ENCODE measurements around the gene SLC15A1. TPM values are rescaled to one million over a fixed set of nuclear protein-coding genes. Genes with fewer than 3 reads are reported as not detected.

SLC15A1 gene
- total RNA-seq, 6 experiments from 2014 or later = not detected

DNA sequence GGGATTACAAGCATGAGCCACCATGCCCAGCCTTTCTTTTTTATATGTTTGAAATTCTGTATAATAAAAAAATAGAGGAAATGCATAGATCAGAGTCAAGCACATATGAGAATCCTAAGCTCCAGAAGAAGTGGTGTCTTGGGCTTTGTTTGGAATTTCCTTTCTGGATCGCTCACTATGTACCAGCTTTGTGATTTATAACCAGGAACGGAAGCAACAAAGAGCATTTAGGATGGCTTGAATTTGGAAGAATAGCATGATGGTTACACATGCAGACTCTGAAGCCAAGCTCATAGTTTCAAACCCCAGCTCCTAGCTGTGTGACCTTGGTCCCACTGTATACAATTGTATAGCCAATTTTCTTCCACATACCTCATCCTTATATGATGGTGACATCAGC is 28.0 kb upstream of the SLC15A1 start:
- H3K4me3 Mint-ChIP-seq = no peak overlapping the region
- no peaks in the 10 kb centered on the region for H3K36me3 Mint-ChIP-seq (ENCODE audit: low read depth)
- no peaks in the 10 kb centered on the region for H3K9me3 Mint-ChIP-seq
- no peak overlapping the region for H3K27ac Mint-ChIP-seq
- H3K27me3 Mint-ChIP-seq (ENCODE audit: insufficient read depth) = peaks cover 12% of the 10 kb centered on the region
- no peak for DNase-seq
- peaks cover 16% of the 10 kb centered on the region for H3K4me1 Mint-ChIP-seq (ENCODE audit: low read depth)
- TF ChIP-seq, protein P1, sequence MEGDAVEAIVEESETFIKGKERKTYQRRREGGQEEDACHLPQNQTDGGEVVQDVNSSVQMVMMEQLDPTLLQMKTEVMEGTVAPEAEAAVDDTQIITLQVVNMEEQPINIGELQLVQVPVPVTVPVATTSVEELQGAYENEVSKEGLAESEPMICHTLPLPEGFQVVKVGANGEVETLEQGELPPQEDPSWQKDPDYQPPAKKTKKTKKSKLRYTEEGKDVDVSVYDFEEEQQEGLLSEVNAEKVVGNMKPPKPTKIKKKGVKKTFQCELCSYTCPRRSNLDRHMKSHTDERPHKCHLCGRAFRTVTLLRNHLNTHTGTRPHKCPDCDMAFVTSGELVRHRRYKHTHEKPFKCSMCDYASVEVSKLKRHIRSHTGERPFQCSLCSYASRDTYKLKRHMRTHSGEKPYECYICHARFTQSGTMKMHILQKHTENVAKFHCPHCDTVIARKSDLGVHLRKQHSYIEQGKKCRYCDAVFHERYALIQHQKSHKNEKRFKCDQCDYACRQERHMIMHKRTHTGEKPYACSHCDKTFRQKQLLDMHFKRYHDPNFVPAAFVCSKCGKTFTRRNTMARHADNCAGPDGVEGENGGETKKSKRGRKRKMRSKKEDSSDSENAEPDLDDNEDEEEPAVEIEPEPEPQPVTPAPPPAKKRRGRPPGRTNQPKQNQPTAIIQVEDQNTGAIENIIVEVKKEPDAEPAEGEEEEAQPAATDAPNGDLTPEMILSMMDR (IDR thresholded peaks at IDR 0.05) = no peak

DNA sequence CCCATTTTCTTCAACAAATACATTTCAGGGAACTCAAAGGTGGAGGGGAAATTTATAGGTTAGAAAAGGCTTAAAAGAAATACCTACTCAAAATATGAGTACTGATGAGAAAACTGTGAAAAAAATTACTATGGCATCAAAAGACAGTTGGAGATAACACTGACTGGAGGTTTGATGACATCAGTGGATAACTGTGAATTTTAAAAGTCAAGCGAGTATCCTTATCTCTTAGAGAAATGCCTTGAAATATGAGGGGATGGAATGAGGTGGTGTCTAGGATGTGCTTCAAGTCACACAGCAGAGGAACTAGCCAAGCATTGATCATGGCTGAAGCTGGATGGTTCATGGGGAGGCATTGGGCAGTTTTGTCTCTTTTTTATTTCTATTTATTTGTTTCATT is 27.2 kb upstream of the SLC15A1 start:
- Mint-ChIP-seq H3K9me3 (no peaks in the 10 kb centered on the region), H3K27me3 (ENCODE audit: insufficient read depth) (peaks cover 12% of the 10 kb centered on the region), H3K4me1 (ENCODE audit: low read depth) (peaks cover 17% of the 10 kb centered on the region), H3K27ac (no peak overlapping the region), H3K4me3 (no peak overlapping the region), H3K36me3 (ENCODE audit: low read depth) (no peaks in the 10 kb centered on the region)
- TF ChIP-seq, protein P1 (IDR thresholded peaks at IDR 0.05) = no peak
- no peak for DNase-seq

DNA sequence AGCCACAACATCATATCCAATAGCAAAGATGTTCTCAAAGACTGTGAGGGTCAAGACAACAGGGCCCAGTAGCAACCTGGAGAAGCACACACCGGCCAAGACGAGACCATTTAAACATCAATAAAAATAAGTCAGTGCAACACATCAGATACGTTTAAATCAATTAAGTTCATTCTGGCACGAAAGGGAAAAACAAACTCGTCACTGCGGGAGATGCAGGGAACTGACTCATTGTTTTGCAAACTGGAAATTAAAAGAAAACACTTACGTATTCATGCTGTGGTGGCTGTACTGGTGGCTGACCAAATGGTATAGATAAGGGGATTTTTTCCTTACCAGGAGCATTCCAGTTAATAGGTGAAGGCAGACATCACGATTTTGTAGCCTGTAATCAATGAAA is 26.3 kb upstream of the SLC15A1 start:
- DNase-seq = no peak
- no peaks in the 10 kb centered on the region for H3K9me3 Mint-ChIP-seq
- peaks cover 12% of the 10 kb centered on the region for H3K27me3 Mint-ChIP-seq (ENCODE audit: insufficient read depth)
- TF ChIP-seq, protein P1 (IDR thresholded peaks at IDR 0.05) = no peak
- H3K27ac Mint-ChIP-seq = no peak overlapping the region
- H3K4me3 Mint-ChIP-seq = no peak overlapping the region
- H3K4me1 Mint-ChIP-seq (ENCODE audit: low read depth) = peaks cover 17% of the 10 kb centered on the region
- H3K36me3 Mint-ChIP-seq (ENCODE audit: low read depth) = no peaks in the 10 kb centered on the region

DNA sequence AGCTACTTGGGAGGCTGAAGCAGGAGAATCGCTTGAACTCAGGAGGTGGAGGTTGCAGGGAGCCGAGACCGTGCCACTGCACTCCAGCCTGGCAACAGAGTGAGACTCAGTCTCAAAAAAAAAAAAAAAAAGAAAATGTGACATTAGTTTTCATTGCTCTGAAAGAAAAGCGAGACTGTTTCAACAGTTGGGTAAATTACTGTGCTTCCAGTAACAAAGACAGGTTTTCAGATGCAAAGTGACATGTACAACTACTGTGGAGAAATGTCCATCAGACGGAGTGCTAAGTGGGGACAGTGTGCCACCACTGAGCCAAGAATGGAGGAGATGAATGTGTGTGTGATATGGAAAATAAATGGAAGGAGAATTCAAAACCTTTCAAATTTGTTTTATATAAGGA is 24.2 kb upstream of the SLC15A1 start:
- DNase-seq = no peak
- Mint-ChIP-seq H3K9me3 (peaks cover 5% of the 10 kb centered on the region; the same call in 1 of the 2 replicates), H3K36me3 (ENCODE audit: low read depth) (no peaks in the 10 kb centered on the region; the same call in 1 of the 2 replicates), H3K4me3 (no peak overlapping the region), H3K27ac (peak overlapping the region; percentile 47; the same call in 1 of the 2 replicates), H3K4me1 (ENCODE audit: low read depth) (peaks cover 17% of the 10 kb centered on the region), H3K27me3 (ENCODE audit: insufficient read depth) (peaks cover 23% of the 10 kb centered on the region)
- TF ChIP-seq, protein P1 (IDR thresholded peaks at IDR 0.05) = no peak

DNA sequence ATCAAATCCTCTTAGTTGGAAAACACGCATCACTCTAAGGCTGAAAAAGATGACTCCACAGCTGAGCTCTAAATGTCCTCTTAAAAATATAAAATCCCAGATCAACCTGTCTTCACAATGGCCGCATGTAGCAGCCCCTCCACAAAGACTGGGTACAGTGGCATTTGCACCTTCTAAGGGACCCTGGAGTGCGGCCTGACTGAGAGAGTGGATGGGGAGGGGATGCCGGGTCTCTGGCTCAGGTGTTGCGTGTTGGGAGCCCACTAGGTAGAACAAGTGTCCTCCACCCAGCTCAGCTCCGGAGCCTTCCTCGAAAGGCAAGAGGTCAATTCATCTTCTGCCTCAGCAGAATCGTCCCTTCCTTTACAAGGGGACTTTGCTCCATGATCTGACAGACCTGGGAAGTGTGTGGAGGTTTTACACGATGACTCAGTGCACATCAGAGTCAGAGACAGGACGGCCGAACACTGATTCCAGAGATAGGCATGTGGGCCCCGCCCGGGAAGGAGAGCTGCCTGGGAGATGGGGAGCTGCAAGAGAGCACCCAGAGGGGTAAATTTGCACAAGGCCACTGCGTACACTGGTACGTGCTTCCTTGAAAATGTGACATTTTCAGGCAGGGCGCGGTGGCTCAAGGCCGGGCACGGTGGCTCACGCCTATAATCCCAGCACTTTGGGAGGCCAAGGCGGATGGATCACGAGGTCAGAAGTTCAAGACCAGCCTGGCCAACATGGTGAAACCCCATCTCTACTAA is 23.5 kb upstream of the SLC15A1 start:
- Mint-ChIP-seq H3K27me3 (ENCODE audit: insufficient read depth) (peaks cover 20% of the 10 kb centered on the region), H3K27ac (peak overlapping the region; percentile 47), H3K4me3 (no peak overlapping the region; the same call in 1 of the 2 replicates), H3K9me3 (peaks cover 11% of the 10 kb centered on the region), H3K4me1 (ENCODE audit: low read depth) (peaks cover 17% of the 10 kb centered on the region), H3K36me3 (ENCODE audit: low read depth) (peaks cover 6% of the 10 kb centered on the region; the same call in 1 of the 2 replicates)
- peak; percentile 85 for DNase-seq
- TF ChIP-seq, protein P1 (IDR thresholded peaks at IDR 0.05) = no peak
